HG03025 (cell line): ENCODE results near the gene DCXR.

Experiments
- ATAC-seq: cut with Tn5 transposase; IDR thresholded peaks from one replicate; pipeline ENCODE4 v1.9.1; 2021; ENCODE audit warnings: mild to moderate bottlenecking, moderate library complexity; ENCODE audit not compliant: unreplicated experiment, low FRiP score

Gene DCXR

GRCh38 chr17:82056729-82057621 lies 19.5 kb upstream of the DCXR start:
- no peak for ATAC-seq

- no peak for ATAC-seq
Measured at GRCh38 chr17:82055965-82056728, 18.6 kb upstream of the DCXR start.

- no peak for ATAC-seq
Measured at GRCh38 chr17:82055023-82055964, 17.8 kb upstream of the DCXR start.

- no peak for ATAC-seq
Measured at GRCh38 chr17:82054351-82055022, 17.0 kb upstream of the DCXR start.

- ATAC-seq: no peak
Measured at GRCh38 chr17:82053556-82054263, 16.2 kb upstream of the DCXR start.

GRCh38 chr17:82053130-82053529 lies 15.6 kb upstream of the DCXR start:
- no peak for ATAC-seq

- no peak for ATAC-seq
Measured at GRCh38 chr17:82052638-82053059, 15.2 kb upstream of the DCXR start.

- no peak for ATAC-seq
Measured at GRCh38 chr17:82051776-82052637, 14.5 kb upstream of the DCXR start, which contains the start of the genes GPS1 and RFNG. GPS1 (plus strand) TSS chr17:82051898; CDS start chr17:82051932, 34 bp downstream. RFNG (minus strand) TSS chr17:82051811; CDS start chr17:82051766, 45 bp downstream.

- no peak for ATAC-seq
Measured at GRCh38 chr17:82050761-82051641, 13.5 kb upstream of the DCXR start.

GRCh38 chr17:82050152-82050760 lies 12.8 kb upstream of the DCXR start:
- ATAC-seq: no peak

- ATAC-seq: no peak
Measured at GRCh38 chr17:82049521-82049971, 12.0 kb upstream of the DCXR start.

GRCh38 chr17:82049106-82049505 lies 11.6 kb upstream of the DCXR start:
- ATAC-seq: no peak

GRCh38 chr17:82048571-82048971 lies 11.1 kb upstream of the DCXR start:
- ATAC-seq: no peak

GRCh38 chr17:82047914-82048570 lies 10.5 kb upstream of the DCXR start:
- ATAC-seq: no peak

- no peak for ATAC-seq
Measured at GRCh38 chr17:82047379-82047778, 9.9 kb upstream of the DCXR start.

- ATAC-seq: no peak
Measured at GRCh38 chr17:82046903-82047302, 9.4 kb upstream of the DCXR start.
